ENCODE results near the gene AGMO.
"Not testable (repeated sequence)": the region's sequence is repeated elsewhere in the genome, so short reads cannot be mapped to it uniquely, and the experiment has no call there.

Gene AGMO

DNA sequence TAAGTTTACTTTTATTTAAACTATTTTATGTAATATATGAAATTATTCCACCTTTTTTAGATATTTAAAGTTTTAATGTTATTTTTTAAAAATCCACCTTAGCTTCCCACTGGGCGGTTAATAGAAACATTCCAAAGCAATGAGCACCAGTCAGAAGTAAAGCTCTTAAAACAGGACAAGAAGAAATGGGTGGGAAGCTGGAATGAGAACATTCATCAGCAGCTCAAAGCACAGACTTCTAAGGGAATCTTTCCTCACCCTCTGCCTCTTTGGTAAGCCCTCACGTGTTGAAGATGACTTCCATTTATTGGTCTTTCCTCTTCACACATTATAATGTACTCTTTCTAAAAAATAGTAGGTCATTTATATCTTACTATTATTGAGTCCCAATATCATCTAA is 3.1 kb downstream of the AGMO start:
- no peak for DNase-seq

DNA sequence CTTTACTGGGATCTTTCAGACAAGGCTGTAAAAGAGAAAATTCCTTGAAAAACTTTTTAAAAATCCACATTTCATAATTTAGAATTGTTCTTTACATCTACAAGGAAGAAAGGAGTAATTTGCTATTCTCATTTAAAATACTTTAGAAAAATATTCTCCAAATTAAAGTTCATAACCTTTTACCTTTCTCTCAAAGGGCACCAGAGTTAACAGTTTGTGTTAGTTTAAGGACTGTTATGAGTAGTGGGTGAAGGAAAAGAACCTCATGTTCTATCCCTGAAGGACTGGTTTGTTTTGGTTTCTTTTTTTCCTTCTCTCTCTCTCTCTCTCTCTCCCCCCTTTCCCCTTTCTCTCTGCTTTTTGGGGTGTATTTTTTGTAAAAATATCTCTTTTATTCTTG is 4.1 kb downstream of the AGMO start:
- DNase-seq, result no peak

GRCh38 chr7:15557186-15557585 is 4.6 kb downstream of the AGMO start:
- DNase-seq, result no peak

- DNase-seq, result no peak
Measured at GRCh38 chr7:15556339-15557105, 5.3 kb downstream of the AGMO start.

DNA sequence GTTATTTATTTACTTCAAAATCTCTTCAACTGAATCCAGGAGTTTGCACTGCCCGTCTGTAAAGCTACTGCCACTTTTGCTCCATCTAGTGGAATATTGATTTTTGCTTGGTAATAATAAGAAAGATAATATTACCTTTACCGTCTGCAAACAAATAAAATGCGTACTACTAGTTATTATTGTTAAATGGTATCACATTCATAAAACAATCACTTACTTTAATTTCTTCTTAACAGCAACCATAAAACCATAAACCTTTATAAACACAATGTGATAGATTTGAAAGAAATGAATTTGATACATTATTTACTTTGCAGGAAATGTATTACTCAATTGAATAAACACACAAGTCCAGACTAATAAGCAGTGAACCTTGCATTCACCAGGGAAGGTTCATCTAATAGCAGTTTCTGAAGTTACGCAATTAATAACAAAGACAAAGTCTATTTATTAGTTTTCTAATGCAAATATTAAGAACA is 6.4 kb downstream of the AGMO start:
- DNase-seq, result no peak

- DNase-seq, result no peak
Measured at GRCh38 chr7:15554744-15555143, 7.1 kb downstream of the AGMO start.

GRCh38 chr7:15554081-15554480 is 7.7 kb downstream of the AGMO start:
- no peak for DNase-seq

DNA sequence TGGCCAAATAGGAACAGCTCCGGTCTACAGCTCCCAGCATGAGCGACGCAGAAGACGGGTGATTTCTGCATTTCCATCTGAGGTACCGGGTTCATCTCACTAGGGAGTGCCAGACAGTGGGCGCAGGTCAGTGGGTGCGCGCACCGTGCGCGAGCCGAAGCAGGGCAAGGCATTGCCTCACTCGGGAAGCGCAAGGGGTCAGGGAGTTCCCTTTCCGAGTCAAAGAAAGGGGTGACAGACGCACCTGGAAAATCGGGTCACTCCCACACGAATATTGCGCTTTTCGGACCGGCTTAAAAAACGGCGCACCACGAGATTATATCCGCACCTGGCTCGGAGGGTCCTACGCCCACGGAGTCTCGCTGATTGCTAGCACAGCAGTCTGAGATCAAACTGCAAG is 14.5 kb downstream of the AGMO start:
- not testable (repeated sequence) for DNase-seq

DNA sequence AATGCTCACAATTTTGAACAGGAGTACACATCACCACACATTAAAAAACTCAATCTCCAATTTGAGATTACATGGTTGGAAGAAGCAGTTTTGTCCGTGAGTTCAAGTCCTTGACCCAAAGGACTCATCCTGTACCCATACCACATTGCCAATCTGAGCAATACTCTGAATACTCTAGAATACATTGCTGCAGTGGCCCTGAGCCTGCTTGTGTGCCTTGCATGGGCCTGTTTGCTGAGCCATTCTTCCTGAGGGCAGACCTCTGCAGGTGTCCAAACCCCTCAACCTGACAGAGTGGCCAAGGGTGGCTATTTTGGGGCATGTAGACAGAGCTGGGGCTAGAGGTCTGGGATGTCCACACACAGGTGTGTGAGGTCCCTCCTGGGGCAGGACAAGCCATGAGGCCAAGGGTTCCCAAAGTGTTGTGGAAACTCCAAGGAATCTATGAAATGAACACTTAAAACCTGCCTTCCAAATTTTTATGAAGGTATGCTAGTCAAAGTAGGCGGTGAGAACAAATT is 15.5 kb downstream of the AGMO start:
- DNase-seq, result no peak

GRCh38 chr7:15544050-15544449 is 17.8 kb downstream of the AGMO start:
- DNase-seq, result no peak

DNA sequence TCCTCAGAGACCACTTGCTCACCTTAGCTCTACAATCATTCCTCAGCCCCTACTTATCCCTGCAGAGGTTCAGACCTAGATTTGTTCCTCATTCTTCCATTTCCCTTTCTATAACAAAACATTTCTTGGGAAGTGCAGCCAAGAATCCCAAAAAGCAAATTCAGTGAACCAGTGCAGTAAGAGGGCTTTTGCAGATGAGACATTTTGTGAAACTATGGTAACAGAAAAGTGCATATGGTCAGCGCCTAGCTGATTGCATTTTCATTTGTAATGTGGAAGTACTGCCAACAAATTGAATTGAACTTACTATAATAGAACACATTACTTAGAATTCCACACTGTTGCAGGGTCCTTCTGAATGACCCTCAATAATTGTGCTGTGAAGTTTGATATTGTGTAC is 18.6 kb downstream of the AGMO start:
- DNase-seq, result no peak

DNA sequence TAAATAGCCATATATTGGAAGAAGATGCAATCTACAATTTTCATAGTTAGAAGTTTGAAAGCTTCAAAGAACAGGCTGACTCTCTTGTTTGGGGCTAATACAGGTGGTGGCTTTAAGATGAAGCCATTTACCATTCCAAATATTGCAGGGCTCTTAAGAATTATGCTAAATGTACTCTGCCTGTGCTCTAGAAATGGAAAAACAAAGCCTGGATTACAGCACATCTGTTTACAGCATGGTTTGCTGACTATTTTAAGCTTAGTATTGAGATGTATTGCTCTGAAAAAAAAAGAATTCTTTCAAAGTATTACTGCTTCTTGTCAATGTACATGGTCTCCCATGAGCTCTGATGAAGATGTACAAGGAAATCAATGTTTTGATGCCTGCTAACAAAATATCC is 34.2 kb downstream of the AGMO start:
- no peak for DNase-seq

GRCh38 chr7:15525652-15526263 is 36.1 kb downstream of the AGMO start:
- no peak for DNase-seq

- no peak for DNase-seq
Measured at GRCh38 chr7:15524077-15524476, 37.7 kb downstream of the AGMO start.

DNA sequence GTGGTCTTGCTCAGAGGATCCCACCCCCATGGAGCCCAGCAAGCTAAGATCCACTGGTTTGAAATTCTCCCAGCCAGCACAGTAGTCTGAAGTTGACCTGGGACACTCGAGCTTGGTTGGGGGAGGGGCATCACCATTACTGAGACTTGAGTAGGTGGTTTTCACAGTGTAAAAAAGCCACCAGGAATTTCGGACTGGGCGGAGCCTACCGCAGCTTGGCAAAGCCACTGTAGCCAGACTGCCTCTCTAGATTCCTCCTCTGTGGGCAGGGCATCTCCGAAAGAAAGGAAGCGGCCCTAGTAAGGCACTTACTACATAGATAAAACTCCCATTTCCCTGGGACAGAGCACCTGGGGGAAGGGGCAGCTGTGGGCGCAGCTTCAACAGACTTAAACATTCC is 44.0 kb downstream of the AGMO start:
- not testable (repeated sequence) for DNase-seq

DNA sequence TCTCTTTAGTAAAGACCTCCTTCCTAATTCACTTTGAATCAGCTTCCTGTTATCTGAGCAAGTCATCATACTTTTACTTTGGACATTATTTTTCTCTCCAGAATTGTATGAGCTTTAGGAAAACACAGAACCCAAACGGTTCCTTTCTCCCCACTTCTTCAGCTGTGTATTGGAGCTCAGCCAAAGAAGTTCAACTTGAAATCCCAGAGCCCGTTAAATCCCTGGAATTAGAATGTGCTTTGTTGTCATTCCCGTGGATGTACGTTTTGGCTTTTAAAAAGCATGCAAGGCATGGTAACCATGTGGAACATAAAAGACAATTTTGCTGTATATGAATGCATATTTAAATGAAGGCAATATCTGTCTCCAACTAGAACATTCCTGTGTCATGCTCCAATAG is 46.6 kb downstream of the AGMO start:
- no peak for DNase-seq

DNA sequence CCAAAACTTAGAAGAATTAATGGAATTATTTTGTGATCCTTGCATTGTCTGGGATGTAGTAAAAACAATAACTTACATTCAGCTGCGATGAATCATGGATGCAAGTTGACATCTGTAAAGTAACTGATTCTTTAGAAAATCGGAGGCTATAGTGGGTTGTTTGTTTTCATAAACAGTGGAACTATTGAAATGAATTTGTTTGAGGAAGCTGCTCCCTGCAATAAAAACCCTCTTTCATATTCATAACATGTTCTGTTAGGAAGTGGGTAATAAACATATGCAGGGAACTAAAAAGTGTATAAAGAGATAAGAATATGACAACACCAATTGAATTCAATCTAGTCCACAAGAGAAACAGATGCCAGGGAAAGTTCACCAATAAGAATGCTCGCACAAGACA is 53.6 kb downstream of the AGMO start:
- no peak for DNase-seq

DNA sequence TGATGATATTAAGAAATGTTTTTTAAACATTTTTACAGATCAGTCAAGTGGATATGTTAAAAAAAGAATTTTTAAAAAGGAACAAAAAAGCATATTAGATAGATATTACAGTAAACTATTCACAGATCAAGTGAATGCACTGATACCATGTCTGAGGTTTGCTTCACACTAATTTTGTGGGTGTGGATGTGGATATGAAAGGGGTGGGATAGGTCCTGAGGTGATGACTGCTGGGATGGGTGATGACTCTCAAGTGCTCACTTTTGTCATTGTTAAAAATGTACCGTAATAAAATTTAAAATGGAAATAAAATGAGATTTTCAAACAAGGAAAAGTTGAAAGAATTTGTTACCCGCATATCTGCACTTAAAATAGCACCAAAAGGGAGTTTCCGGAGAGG is 54.1 kb downstream of the AGMO start:
- DNase-seq, result no peak

- DNase-seq, result no peak
Measured at GRCh38 chr7:15507171-15507570, 54.6 kb downstream of the AGMO start.

- DNase-seq, result no peak
Measured at GRCh38 chr7:15505761-15506160, 56.1 kb downstream of the AGMO start.

GRCh38 chr7:15504351-15504750 is 57.5 kb downstream of the AGMO start:
- no peak for DNase-seq

GRCh38 chr7:15503603-15504290 is 58.1 kb downstream of the AGMO start:
- no peak for DNase-seq

DNA sequence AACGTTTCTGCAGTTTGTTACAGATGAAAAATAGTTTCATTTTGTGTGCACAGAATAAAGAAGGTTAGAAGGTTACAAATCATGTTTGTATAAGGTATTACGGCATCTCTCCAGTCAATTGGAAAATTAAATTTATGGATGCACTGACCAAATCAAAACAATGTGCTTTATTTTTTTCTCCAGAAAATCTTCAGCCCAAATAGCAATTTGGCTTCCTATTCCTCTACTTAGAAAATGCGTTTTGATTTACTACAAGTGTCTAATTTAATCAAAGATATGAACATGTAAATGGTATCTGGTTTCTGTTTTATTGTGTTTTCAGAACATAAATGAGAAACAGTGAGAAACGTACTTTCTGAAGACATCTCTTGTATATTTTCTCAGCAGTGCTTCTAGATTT is 63.4 kb downstream of the AGMO start:
- no peak for DNase-seq

GRCh38 chr7:15495170-15495569 is 66.6 kb downstream of the AGMO start:
- DNase-seq, result no peak

All from activated CD4-positive, CD25-positive, alpha-beta regulatory T cell (primary cell).